Peyer's patch (tissue), 4 donors: ENCODE data around the gene P2RY6.

Experiments
- CTCF ChIP-seq, 6 experiments: fragments of 450-650 bp in 4 of 6; fragments of 200-600 bp in 2 of 6; sonication (generic) in 1 of 6; IDR thresholded peaks; one replicate each; pipeline ENCODE4 v1.5.1; 2017 to 2019; ENCODE audit warnings: antibody characterized with exemption in 6 of 6, mild to moderate bottlenecking in 3 of 6, moderate library complexity in 1 of 6
- POLR2A ChIP-seq, 2 donors: fragments of 450-650 bp; IDR thresholded peaks; one replicate each; pipeline ENCODE4 v1.5.1; 2017; ENCODE audit warnings: antibody characterized with exemption in 2 of 2, mild to moderate bottlenecking in 2 of 2, moderate library complexity in 2 of 2

DNA sequence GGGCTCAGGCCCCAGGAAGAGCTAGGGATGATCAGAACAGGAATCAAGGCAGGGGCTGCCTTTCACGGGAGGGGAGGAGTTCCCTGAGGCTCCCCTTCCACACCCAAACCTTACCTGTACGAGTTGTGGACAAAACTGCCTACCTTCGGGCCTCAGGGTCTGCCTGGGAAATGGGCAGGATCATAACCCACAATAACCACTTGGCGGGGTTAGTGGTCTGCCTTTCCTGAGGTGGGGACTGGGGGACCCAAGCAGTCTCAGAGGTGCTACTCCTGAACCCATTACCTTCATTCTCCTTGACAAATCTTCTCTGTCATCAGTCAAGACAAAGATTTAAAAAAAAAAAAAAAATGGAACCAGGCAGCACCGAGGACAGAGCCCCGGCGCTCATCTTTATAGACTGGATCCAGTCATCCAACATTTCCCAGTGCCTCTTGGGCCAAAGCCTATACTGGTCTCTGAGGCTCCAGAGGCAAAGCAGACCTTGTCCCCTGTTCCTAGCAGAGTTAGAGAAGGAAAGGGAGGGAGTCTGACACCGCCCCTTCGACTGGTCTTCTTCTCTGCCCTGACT is 14.2 kb downstream of the P2RY6 start:
- no peak for TF ChIP-seq CTCF (IDR thresholded peaks at IDR 0.05)
- no peak for TF ChIP-seq POLR2A (IDR thresholded peaks at IDR 0.05)
